GM19397 (cell line): ENCODE data around the gene DCHS1.

Experiments
- ATAC-seq: cut with Tn5 transposase; IDR thresholded peaks from one replicate; pipeline ENCODE4 v1.9.1; 2021; ENCODE audit warnings: mild to moderate bottlenecking, moderate library complexity; ENCODE audit not compliant: unreplicated experiment

Gene DCHS1

GRCh38 chr11:6599449-6599848, 56.2 kb downstream of the DCHS1 start:
- no peak for ATAC-seq

DNA sequence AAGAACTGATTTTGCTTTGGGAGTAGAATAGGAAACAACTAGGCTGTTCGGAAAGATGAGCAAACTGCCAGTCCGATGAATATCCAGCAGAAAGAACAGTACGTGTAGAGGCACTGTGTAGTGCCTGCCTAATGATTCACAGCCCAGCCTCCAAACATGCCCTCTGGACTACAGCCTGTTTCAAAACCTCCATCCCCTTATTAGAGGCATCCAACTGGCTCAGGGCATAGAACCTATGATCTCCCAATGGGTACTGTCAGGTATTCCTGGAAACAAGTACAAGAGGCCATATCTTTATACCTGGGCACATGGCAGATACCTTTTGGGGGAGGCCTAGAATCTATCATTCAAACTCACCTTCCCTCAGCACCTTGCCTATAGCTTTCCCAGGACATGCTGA, 57.1 kb downstream of the DCHS1 start:
- ATAC-seq, result no peak

GRCh38 chr11:6596239-6596877, 59.3 kb downstream of the DCHS1 start:
- no peak for ATAC-seq

DNA sequence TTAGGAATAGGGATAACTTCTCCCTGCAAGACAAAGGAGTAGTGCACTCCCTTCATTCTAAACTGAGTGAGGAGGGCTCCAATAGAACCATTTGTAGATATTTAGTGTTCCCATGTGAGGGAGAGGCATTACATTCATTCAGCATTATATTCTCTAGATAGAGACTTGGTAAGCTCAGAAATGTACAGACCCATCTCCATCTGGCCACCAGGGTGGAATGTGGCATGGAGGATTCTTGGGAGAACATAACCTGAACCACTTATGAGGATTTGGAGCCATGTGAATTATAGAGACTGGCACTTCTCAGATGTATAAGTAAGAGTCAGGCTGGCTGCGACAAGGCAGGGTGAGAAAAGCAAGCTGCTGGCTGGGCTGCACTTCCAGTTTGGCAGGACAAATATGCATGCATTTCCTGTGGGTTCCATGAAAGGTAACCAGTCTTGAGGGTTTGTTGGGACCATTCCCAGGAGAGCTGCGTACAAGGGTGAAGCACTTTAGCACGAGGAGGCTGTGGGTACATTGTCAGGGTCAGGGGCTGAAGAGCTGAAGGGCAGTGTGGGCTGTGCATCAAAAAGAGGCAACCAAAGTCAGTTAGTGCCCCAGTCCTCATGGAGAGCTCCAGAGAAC, 61.4 kb downstream of the DCHS1 start:
- ATAC-seq, result no peak

GRCh38 chr11:6588018-6588417, 67.6 kb downstream of the DCHS1 start:
- ATAC-seq, result no peak

DNA sequence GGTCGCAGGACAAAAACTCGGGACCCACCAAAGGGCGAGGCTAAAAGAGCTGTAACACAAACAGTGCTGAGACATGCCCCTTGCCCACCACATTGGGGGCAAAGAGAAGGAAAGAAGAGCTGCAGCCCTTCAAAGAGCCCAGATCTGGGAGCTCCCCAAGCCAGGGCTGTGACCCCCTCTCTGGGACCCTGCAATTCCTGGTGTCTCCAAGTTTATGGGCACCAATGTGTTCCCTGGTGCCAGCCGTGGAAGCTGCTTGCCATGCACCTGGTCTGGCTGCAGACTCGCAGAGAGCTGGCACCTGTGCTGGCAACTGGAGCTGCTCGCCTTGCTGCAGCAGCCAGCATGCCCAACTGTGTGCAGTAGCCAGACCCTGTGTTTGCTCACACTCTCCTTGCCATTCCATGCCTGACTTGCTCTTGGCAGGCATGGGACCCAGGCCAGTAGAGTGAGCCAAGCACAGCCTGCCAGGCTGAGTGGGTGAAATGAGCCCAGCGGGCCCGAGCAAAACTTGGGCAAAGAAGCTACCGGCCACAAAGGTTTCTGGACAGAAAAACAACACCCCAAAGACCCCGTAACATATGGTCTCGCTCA, 68.2 kb downstream of the DCHS1 start:
- no peak for ATAC-seq

GRCh38 chr11:6586434-6587359, 68.9 kb downstream of the DCHS1 start:
- no peak for ATAC-seq

GRCh38 chr11:6584528-6584927, 71.1 kb downstream of the DCHS1 start:
- no peak for ATAC-seq

- ATAC-seq, result no peak
Measured at GRCh38 chr11:6583584-6583983, 72.0 kb downstream of the DCHS1 start.

- ATAC-seq, result no peak
Measured at GRCh38 chr11:6579681-6580080, 75.9 kb downstream of the DCHS1 start.

DNA sequence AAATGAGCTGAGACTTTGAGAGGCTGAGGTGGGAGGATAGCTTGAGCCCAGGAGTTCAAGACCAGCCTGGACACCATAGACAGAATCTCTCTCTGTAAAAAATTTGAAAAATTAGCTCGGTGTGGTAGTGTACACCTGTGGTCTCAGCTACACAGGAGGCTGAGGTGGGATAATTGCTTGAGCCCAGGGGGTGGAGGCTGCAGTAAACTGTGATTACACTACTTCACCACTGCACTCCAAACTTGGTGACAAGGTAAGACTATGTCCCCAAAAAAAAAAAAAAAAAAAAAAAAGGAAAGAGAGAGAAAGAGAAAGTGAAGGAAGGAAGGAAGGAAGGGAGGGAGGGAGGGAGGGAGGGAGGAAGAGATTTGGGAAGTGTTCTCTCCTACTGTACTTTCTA, 77.5 kb downstream of the DCHS1 start:
- no peak for ATAC-seq

DNA sequence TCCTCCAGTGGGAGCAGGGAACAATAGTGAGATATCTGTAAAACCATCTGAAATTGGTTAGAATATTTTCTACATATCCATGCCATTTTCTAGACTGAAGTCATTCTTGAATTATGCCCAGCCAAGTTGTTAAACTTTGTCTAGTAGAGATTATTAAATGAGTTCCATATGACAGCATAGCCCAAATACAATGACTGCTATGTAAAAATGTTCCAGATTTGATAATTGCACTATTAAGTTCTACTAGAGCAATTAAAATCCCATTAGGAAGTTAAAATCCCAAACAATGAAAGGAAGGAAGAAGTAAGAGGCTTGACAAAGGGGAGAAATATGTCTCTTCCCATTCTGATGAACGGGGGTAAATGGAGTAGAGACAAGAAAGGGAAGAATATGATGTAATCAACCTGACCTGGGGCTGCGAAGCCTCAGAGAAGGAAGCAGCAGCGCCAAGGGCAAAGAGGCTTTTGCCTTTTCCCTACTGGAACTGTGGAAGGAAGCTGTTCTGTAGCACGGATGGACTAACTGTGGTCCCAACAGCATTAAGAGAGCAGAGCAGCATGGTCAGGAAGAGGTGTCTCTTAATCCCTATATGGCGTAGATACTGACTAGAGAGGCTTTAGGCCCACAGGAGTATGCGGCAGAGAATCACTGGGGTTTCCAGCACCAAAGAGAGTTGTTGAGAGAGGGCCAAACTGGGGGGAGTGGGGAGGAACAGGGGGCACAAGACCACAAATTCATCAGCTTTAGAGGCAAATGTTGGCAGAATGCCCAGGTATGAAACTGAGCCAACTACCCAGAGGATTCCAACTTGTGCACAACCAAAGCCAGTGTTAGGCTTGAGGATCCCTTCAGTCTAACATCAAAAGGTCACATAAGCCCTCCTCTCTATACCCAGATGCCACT, 78.9 kb downstream of the DCHS1 start:
- no peak for ATAC-seq

DNA sequence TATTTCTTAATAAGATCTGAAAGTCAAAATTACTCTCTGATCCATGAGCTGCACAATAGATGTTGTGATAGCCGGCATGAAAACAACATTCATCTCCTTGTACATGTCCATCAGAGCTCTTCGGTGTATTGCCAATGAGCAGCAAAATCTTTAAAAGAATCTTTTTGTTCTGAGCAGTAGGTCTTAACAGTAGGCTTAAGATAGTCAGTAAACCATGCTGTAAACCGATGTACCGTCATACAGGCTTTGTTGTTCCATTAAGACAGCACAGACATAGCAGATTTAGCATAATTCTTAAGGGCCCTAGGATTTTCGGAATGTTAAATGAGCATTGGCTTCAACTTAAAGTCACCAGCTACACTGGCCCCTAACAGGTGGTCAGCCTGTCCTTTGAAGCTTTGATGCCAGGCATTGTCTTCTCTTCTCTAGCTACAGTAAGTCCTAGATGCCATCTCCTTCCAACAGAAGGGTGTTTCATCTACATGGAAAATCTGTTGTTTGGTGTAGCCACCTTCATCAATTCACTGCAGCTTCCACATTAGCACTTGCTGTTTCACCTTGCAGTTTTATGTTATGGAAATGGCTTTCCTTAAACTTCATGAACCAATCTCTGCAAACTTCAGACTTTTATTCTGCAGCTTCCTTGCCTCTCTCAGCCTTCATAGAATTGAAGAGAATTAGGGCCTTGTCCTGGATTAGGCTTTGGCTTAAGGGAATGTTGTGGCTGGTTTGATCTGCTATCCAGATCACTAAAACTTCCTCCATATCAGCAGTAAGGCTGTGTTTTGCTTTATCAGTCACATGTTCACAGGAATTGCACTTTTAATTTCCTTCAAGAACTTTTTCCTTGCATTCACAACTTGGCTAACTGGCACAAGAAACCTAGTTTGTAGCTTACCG, 80.5 kb downstream of the DCHS1 start:
- no peak for ATAC-seq

- ATAC-seq, result no peak
Measured at GRCh38 chr11:6572215-6572614, 83.4 kb downstream of the DCHS1 start.

GRCh38 chr11:6571434-6572008, 84.1 kb downstream of the DCHS1 start:
- no peak for ATAC-seq
